Aorta (tissue), 4 donors: Measurements from ENCODE around the gene TAOK3. TPM values are rescaled to one million over a fixed set of nuclear protein-coding genes. Genes with fewer than 3 reads are reported as not detected.

Source experiments
- polyA plus RNA-seq, 2 donors: library from polyadenylated mRNA; stranded (reverse); fragments of 200-250 nt; gene quantifications; one replicate each; pipeline ENCODE4 v1.2.3, GENCODE V29; 2013
- total RNA-seq, 2 donors: library from RNA; stranded (reverse); fragmentation: NEBNext Ultra II Directional; extraction: Animal tissue kit (Norgen Biotek cat#: 25700); gene quantifications; one replicate each; pipeline ENCODE4 v1.2.1, GENCODE V29; 2021
- donor health status: healthy with polysubstance abuse.
- donor health status: Bipolar disorder and iron deficiency.
- donor health status: DM: no; HTN: no; CAD: no.
- donor health status: DM: yes; HTN: yes; CAD: no.

TAOK3 gene
- total and polyA plus RNA-seq, 4 donors = 14.9 to 45.4 (median 31.0) TPM

Other genes with a start within 250 kb of the TAOK3 start
- 100 to 1,000 TPM; 122 to 155 TPM for gene PEBP1, start 236.8 kb downstream of the TAOK3 start, total RNA-seq
- 100 to 1,000 TPM; 274 to 532 TPM for gene PEBP1, start 236.8 kb downstream of the TAOK3 start, polyA plus RNA-seq
- 10 to 100 TPM; 26.7 to 32.4 TPM for gene SUDS3, start 3.6 kb upstream of the TAOK3 start, total RNA-seq
- gene SUDS3, start 3.6 kb upstream of the TAOK3 start, polyA plus RNA-seq = 10 to 100 TPM; 14.2 to 15.0 TPM